ENCODE data around the gene SPATA20.

SPATA20 gene

DNA sequence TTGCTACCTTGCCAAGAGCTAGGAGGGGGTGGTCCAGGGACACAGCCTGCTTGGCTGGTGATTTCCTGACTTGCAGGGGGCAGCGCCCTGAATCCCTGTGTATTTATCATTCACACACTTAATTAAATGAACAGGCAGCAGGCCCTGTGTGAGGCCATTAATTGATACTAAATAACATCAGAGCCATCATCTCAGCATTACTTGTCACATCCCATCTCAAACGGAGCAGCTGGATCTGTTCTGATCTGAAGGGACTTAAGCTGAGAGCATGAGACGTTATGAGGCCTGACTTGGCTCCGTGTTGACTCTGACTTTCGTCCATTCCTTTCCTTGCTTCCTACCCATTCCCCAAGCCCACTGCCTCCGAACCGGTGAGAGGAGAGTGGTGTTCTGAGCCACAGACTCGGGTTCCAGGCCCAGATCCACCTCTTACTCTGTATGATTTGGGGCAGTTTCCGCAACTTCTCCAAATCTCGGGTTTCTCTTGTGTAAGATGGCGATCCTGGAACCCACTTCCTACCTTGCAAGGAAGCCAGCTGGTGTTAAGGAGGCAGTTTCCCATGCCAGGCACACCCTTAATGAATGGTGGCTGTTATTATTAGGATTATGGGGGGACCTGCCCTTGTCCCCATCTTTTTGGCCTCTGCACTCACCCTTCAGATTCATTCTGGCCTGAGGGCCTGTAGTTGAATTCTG lies 47.3 kb downstream of the SPATA20 start:
- no peaks in the 10 kb centered on the region for H3K27me3 ChIP-seq (ENCODE audit: control insufficient read depth, insufficient read depth, low read length)
- no peaks in the 10 kb centered on the region for H3K36me3 ChIP-seq (ENCODE audit: control insufficient read depth, insufficient read depth, low read length)
- H3K27ac ChIP-seq (ENCODE audit: low read depth, low read length) = no peak overlapping the region
- peaks cover 4% of the 10 kb centered on the region for H3K4me1 ChIP-seq (ENCODE audit: control insufficient read depth, insufficient read depth, low read length)
- H3K9ac ChIP-seq (ENCODE audit: low read length) = no peak overlapping the region
- H3K4me3 ChIP-seq (ENCODE audit: low read length) = no peak overlapping the region

- Histone ChIP-seq H3K36me3 (ENCODE audit: control insufficient read depth, insufficient read depth, low read length) (no peaks in the 10 kb centered on the region), H3K4me1 (ENCODE audit: control insufficient read depth, insufficient read depth, low read length) (no peaks in the 10 kb centered on the region), H3K9ac (ENCODE audit: low read length) (no peak overlapping the region), H3K27me3 (ENCODE audit: control insufficient read depth, insufficient read depth, low read length) (no peaks in the 10 kb centered on the region), H3K27ac (ENCODE audit: low read depth, low read length) (no peak overlapping the region), H3K4me3 (ENCODE audit: low read length) (no peak overlapping the region)
These were observed 47.9 kb downstream of the SPATA20 start for GRCh38 chr17:50594892-50595291.

- H3K4me3 ChIP-seq (ENCODE audit: low read length) = no peak overlapping the region
- H3K4me1 ChIP-seq (ENCODE audit: control insufficient read depth, insufficient read depth, low read length) = no peaks in the 10 kb centered on the region
- H3K36me3 ChIP-seq (ENCODE audit: control insufficient read depth, insufficient read depth, low read length) = no peaks in the 10 kb centered on the region
- no peaks in the 10 kb centered on the region for H3K27me3 ChIP-seq (ENCODE audit: control insufficient read depth, insufficient read depth, low read length)
- no peak overlapping the region for H3K27ac ChIP-seq (ENCODE audit: low read depth, low read length)
- H3K9ac ChIP-seq (ENCODE audit: low read length) = no peak overlapping the region
These were observed 49.4 kb downstream of the SPATA20 start for GRCh38 chr17:50596191-50597037.

DNA sequence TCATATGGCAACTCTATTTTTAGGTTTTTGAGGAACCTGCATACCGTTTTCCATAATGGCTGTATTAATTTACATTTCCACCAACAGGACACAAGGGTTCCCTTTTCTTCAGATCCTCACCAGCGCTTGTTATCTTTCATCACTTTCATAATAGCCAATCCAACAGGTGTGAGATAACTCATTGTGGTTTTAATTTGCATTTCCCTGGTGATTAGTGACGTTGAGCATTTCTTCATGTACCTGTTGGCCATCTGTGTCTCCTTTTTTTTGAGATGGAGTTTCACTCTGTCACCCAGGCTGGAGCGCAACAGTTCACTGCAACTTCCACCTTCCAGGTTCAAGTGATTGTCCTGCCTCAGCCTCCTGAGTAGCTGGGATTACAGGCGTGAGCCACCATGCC lies 51.5 kb downstream of the SPATA20 start:
- Histone ChIP-seq H3K9ac (ENCODE audit: low read length) (no peak overlapping the region), H3K27ac (ENCODE audit: low read depth, low read length) (no peak overlapping the region), H3K4me3 (ENCODE audit: low read length) (no peak overlapping the region), H3K36me3 (ENCODE audit: control insufficient read depth, insufficient read depth, low read length) (no peaks in the 10 kb centered on the region), H3K4me1 (ENCODE audit: control insufficient read depth, insufficient read depth, low read length) (no peaks in the 10 kb centered on the region), H3K27me3 (ENCODE audit: control insufficient read depth, insufficient read depth, low read length) (no peaks in the 10 kb centered on the region)

GRCh38 chr17:50599606-50600005 lies 52.6 kb downstream of the SPATA20 start:
- no peak overlapping the region for H3K27ac ChIP-seq (ENCODE audit: low read depth, low read length)
- H3K4me3 ChIP-seq (ENCODE audit: low read length) = no peak overlapping the region
- H3K9ac ChIP-seq (ENCODE audit: low read length) = no peak overlapping the region
- H3K27me3 ChIP-seq (ENCODE audit: control insufficient read depth, insufficient read depth, low read length) = no peaks in the 10 kb centered on the region
- H3K4me1 ChIP-seq (ENCODE audit: control insufficient read depth, insufficient read depth, low read length) = peaks cover 3% of the 10 kb centered on the region
- H3K36me3 ChIP-seq (ENCODE audit: control insufficient read depth, insufficient read depth, low read length) = no peaks in the 10 kb centered on the region

DNA sequence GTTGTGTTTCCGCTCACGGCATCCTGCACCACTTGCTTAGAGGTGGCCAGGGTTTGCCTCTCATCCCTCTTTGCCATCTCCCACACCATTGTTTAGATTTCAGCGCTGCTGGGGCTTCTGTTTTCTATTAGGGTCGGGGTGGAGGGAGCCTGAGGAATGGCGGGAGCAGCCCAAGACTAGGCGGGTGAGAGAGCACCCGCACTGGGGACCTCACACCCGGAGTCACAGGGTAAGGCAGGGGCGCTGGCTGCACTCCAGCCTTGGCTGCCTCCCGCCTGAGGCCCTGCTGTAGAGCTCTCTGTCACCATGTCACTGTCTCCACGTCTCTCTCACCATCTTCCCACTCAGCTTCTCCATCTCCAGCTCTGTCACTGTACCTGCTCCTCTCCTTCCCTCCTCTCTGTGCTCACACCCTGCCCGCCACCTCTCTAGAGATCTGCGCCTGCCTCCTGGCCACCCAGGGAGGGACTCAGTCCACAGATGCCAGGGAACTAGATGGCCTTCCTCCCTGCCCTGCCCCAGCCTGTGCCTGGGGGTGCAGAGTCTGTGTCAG lies 54.9 kb downstream of the SPATA20 start:
- Histone ChIP-seq H3K27me3 (ENCODE audit: control insufficient read depth, insufficient read depth, low read length) (no peaks in the 10 kb centered on the region), H3K36me3 (ENCODE audit: control insufficient read depth, insufficient read depth, low read length) (no peaks in the 10 kb centered on the region), H3K27ac (ENCODE audit: low read depth, low read length) (no peak overlapping the region), H3K4me1 (ENCODE audit: control insufficient read depth, insufficient read depth, low read length) (peaks cover 6% of the 10 kb centered on the region), H3K9ac (ENCODE audit: low read length) (no peak overlapping the region), H3K4me3 (ENCODE audit: low read length) (no peak overlapping the region)

DNA sequence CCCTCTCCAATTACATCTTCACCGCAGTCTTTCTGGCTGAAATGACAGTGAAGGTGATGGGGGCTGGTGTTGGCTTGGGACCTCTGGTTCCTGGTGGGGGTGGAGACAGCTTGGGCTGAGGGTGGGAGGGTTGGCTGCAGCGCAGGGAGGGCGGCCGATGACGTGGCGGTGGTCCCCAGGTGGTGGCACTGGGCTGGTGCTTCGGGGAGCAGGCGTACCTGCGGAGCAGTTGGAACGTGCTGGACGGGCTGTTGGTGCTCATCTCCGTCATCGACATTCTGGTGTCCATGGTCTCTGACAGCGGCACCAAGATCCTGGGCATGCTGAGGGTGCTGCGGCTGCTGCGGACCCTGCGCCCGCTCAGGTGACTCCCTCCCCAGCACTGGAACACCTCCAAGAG lies 55.9 kb downstream of the SPATA20 start:
- H3K27ac ChIP-seq (ENCODE audit: low read depth, low read length) = no peak overlapping the region
- H3K4me1 ChIP-seq (ENCODE audit: control insufficient read depth, insufficient read depth, low read length) = peaks cover 6% of the 10 kb centered on the region
- H3K36me3 ChIP-seq (ENCODE audit: control insufficient read depth, insufficient read depth, low read length) = no peaks in the 10 kb centered on the region

DNA sequence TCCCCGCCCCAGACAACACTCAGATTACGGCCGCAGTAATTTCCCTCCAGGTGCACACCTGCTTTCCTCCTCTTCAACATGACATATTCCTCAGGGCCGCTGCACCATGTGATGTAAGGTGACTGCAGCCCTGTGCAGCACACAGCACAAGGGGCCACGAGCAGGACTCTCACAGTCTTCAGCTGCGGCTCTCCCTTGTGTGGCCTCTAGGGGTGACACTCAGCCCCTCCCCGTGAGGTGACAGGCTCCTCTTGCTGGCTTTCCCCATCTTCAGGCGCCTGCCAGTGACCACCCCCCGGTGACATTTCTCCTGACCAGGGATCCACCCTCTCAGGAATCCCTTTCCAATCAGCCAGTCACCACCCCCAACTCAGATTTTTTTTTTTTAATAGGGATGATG lies 56.4 kb downstream of the SPATA20 start:
- Histone ChIP-seq H3K36me3 (ENCODE audit: control insufficient read depth, insufficient read depth, low read length) (no peaks in the 10 kb centered on the region), H3K4me1 (ENCODE audit: control insufficient read depth, insufficient read depth, low read length) (peaks cover 6% of the 10 kb centered on the region), H3K9ac (ENCODE audit: low read length) (no peak overlapping the region), H3K4me3 (ENCODE audit: low read length) (no peak overlapping the region), H3K27ac (ENCODE audit: low read depth, low read length) (no peak overlapping the region), H3K27me3 (ENCODE audit: control insufficient read depth, insufficient read depth, low read length) (no peaks in the 10 kb centered on the region)

More for the DNA sequence above, 55.9 kb downstream of the SPATA20 start:
- Histone ChIP-seq H3K4me3 (ENCODE audit: low read length) (no peak overlapping the region), H3K9ac (ENCODE audit: low read length) (no peak overlapping the region), H3K27me3 (ENCODE audit: control insufficient read depth, insufficient read depth, low read length) (no peaks in the 10 kb centered on the region)

GRCh38 chr17:50604513-50604912 lies 57.5 kb downstream of the SPATA20 start:
- no peak overlapping the region for H3K9ac ChIP-seq (ENCODE audit: low read length)
- no peaks in the 10 kb centered on the region for H3K27me3 ChIP-seq (ENCODE audit: control insufficient read depth, insufficient read depth, low read length)
- H3K27ac ChIP-seq (ENCODE audit: low read depth, low read length) = no peak overlapping the region
- no peak overlapping the region for H3K4me3 ChIP-seq (ENCODE audit: low read length)
- peaks cover 6% of the 10 kb centered on the region for H3K4me1 ChIP-seq (ENCODE audit: control insufficient read depth, insufficient read depth, low read length)
- H3K36me3 ChIP-seq (ENCODE audit: control insufficient read depth, insufficient read depth, low read length) = no peaks in the 10 kb centered on the region

- H3K4me1 ChIP-seq (ENCODE audit: control insufficient read depth, insufficient read depth, low read length) = peaks cover 6% of the 10 kb centered on the region
These were observed 58.5 kb downstream of the SPATA20 start for GRCh38 chr17:50605429-50605828.

More at GRCh38 chr17:50605429-50605828, 58.5 kb downstream of the SPATA20 start:
- Histone ChIP-seq H3K27me3 (ENCODE audit: control insufficient read depth, insufficient read depth, low read length) (no peaks in the 10 kb centered on the region), H3K4me3 (ENCODE audit: low read length) (no peak overlapping the region), H3K9ac (ENCODE audit: low read length) (no peak overlapping the region), H3K36me3 (ENCODE audit: control insufficient read depth, insufficient read depth, low read length) (no peaks in the 10 kb centered on the region), H3K27ac (ENCODE audit: low read depth, low read length) (no peak overlapping the region)
